OCI-LY3 (cell line): ENCODE results near the gene WDR26.

Experiments
- EZH2phosphoT487 ChIP-seq: fragments of 200-600 bp; shearing (Covaris generic); IDR thresholded peaks from 2 replicates; pipeline ENCODE4 v1.6.1; 2018; ENCODE audit warnings: antibody characterized with exemption, mixed run types, low read depth
- TF ChIP-seq, protein P1 (sequence below): fragments of 200-600, 300-600 bp; sonication (generic); IDR thresholded peaks from 2 replicates; pipeline ENCODE4 v1.5.1; 2014; ENCODE audit warnings: antibody characterized with exemption, low read length, low read depth

GRCh38 chr1:224390517-224390916 lies 44.1 kb downstream of the WDR26 start:
- TF ChIP-seq, protein P1, sequence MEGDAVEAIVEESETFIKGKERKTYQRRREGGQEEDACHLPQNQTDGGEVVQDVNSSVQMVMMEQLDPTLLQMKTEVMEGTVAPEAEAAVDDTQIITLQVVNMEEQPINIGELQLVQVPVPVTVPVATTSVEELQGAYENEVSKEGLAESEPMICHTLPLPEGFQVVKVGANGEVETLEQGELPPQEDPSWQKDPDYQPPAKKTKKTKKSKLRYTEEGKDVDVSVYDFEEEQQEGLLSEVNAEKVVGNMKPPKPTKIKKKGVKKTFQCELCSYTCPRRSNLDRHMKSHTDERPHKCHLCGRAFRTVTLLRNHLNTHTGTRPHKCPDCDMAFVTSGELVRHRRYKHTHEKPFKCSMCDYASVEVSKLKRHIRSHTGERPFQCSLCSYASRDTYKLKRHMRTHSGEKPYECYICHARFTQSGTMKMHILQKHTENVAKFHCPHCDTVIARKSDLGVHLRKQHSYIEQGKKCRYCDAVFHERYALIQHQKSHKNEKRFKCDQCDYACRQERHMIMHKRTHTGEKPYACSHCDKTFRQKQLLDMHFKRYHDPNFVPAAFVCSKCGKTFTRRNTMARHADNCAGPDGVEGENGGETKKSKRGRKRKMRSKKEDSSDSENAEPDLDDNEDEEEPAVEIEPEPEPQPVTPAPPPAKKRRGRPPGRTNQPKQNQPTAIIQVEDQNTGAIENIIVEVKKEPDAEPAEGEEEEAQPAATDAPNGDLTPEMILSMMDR: no peak
- TF ChIP-seq EZH2phosphoT487: no peak
